DMS53 treated with DMSO at 0.1 percent for 48 hours (cell line): Measurements from ENCODE around the gene ZNF227.
"Not testable (repeated sequence)": the region's sequence is repeated elsewhere in the genome, so short reads cannot be mapped to it uniquely, and the experiment has no call there.

Experiments used
- DNase-seq: peaks from one replicate; lab custom pipeline; 2025; ENCODE audit not compliant: unreplicated experiment; lab: John Stamatoyannopoulos, UW

ZNF227 gene

GRCh38 chr19:44236384-44236783 is 24.1 kb downstream of the ZNF227 start:
- no peak for DNase-seq

- not testable (repeated sequence) for DNase-seq
Measured at GRCh38 chr19:44252332-44252731, 40.0 kb downstream of the ZNF227 start.

GRCh38 chr19:44253392-44253791 is 41.1 kb downstream of the ZNF227 start:
- DNase-seq: not testable (repeated sequence)

GRCh38 chr19:44254496-44254895 is 42.2 kb downstream of the ZNF227 start:
- no peak for DNase-seq

GRCh38 chr19:44255705-44256411 is 43.5 kb downstream of the ZNF227 start:
- no peak for DNase-seq

- DNase-seq: no peak
Measured at GRCh38 chr19:44258136-44258535, 45.8 kb downstream of the ZNF227 start.

GRCh38 chr19:44258835-44259413 is 46.6 kb downstream of the ZNF227 start:
- DNase-seq: no peak

- no peak for DNase-seq
Measured at GRCh38 chr19:44260343-44260681, 48.0 kb downstream of the ZNF227 start.

- no peak for DNase-seq
Measured at GRCh38 chr19:44260695-44261446, 48.5 kb downstream of the ZNF227 start.

GRCh38 chr19:44277331-44277730 is 65.0 kb downstream of the ZNF227 start:
- no peak for DNase-seq

- no peak for DNase-seq
Measured at GRCh38 chr19:44278181-44278690, 65.9 kb downstream of the ZNF227 start.

GRCh38 chr19:44280916-44281315 is 68.6 kb downstream of the ZNF227 start:
- DNase-seq: no peak

GRCh38 chr19:44282846-44283245 is 70.5 kb downstream of the ZNF227 start:
- DNase-seq: no peak

GRCh38 chr19:44284968-44285367 is 72.6 kb downstream of the ZNF227 start:
- no peak for DNase-seq
